Prostate gland (tissue), 2 donors: ENCODE data around the gene HOXA3. TPM values are rescaled to one million over a fixed set of nuclear protein-coding genes. Genes with fewer than 3 reads are reported as not detected.

Source experiments
- DNase-seq: peaks from one replicate; pipeline ENCODE4 v3.0.0-alpha.2; 2019; ENCODE audit warnings: low spot score
- H3K27ac ChIP-seq, 2 donors: fragments of 200-600 bp; sonication (generic); 2 replicates each; pipeline ENCODE4 v1.5.1; 2017 to 2019
- H3K27me3 ChIP-seq: fragments of 200-600 bp; sonication (generic); replicated peaks from 2 replicates; pipeline ENCODE4 v1.5.1; 2019; ENCODE audit not compliant: insufficient read depth
- H3K36me3 ChIP-seq, 2 donors: fragments of 200-600 bp; sonication (generic); 1 replicate in 1 of 2; 2 replicates in 1 of 2; pipeline versions ENCODE4 v1.5.1 to v1.8.1; 2017 to 2019
- H3K4me1 ChIP-seq: fragments of 200-600 bp; sonication (generic); replicated peaks from 2 replicates; pipeline ENCODE4 v1.5.1; 2019
- H3K4me3 ChIP-seq, 2 donors: fragments of 200-600 bp; sonication (generic); 2 replicates each; pipeline ENCODE4 v1.5.1; 2017 to 2019
- H3K9me3 ChIP-seq: fragments of 200-600 bp; sonication (generic); 2 replicates; pipeline ENCODE4 v1.5.1; 2017
- POLR2A ChIP-seq: fragments of 450-650 bp; IDR thresholded peaks from one replicate; pipeline ENCODE4 v1.6.1; 2016; ENCODE audit warnings: antibody characterized with exemption, mild to moderate bottlenecking
- POLR2AphosphoS5 ChIP-seq: sonication (generic); formaldehyde crosslinking; IDR thresholded peaks from one replicate; pipeline ENCODE4 v1.6.1; 2017; ENCODE audit warnings: antibody characterized with exemption
- WGBS: methylation state at CpG from one replicate; pipeline ENCODE4 v1.1.5; 2018; 5-methylcytosine and 5-hydroxymethylcytosine counted together
- intact Hi-C: fragments of 100-400 bp; cut with DNase I; formaldehyde crosslinking; loops from one replicate; pipeline ENCODE4 v1.14.2; 2022
- total RNA-seq, 2 donors: library from RNA; depleted of rRNA; stranded (reverse); fragments of >200 nt; gene quantifications; one replicate each; pipeline ENCODE4 v1.1.0, GENCODE V29; 2016
- TF ChIP-seq, protein P1 (sequence below), 4 experiments: fragments of 200-600 bp in 2 of 4; fragments of 450-650 bp in 2 of 4; sonication (generic) in 2 of 4; IDR thresholded peaks; 1 replicate in 3 of 4; 2 replicates in 1 of 4; pipeline ENCODE4 v1.5.1; 2016 to 2019; ENCODE audit warnings: antibody characterized with exemption in 4 of 4, mild to moderate bottlenecking in 2 of 4, moderate library complexity in 2 of 4

HOXA3 gene
- total RNA-seq, 2 donors from 2014 or later = 2.8 to 3.1 TPM

DNA sequence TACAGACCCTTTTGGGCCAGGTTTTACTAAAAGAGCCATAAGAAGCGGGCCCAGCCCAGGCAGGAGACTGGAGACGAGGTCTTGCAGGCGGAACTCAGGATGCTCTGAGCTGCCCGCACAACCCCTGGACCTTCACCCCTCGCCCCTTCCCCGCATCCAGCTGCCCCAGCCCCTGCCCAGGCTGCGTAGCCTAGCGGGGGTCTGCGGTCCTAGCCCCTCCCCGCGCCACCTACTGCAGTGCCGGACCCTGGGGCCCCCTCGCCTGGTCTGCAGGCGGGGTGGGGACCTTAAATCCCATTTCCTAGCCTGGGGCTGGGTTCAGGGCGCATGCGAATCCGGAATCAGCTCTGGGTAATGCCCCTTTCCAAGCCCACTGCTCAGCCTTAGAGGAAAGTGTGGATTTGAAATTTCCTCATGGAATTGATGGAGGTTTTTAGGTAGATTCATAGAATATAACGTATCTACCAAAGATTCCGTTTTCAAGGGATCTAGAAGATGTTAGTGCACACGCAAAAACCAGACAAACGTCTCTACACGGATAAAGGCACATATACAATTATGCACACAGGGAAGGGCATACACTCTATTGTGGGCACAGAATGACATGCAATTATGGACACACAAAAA lies 546 bp upstream of the HOXA3 start:
- TF ChIP-seq POLR2AphosphoS5 = no peak
- Histone ChIP-seq H3K4me1 (peaks cover 7% of the 10 kb centered on the region), H3K27me3 (no peaks in the 10 kb centered on the region), H3K9me3 (no peaks in the 10 kb centered on the region), H3K27ac (peak overlapping the region; percentile 85 to 87), H3K4me3 (peak overlapping the region; percentile 39 to 44), H3K36me3 (no peaks in the 10 kb centered on the region)
- WGBS = 69% methylated on average over 22 of the region's 22 CpGs
- DNase-seq = no peak
- intact Hi-C loops = loop anchor here (5.0 to 10.0 kb wide), 3 partner anchors 951 to 1288 kb away; partner anchors contain the start of genes CBX3 and HNRNPA2B1

DNA sequence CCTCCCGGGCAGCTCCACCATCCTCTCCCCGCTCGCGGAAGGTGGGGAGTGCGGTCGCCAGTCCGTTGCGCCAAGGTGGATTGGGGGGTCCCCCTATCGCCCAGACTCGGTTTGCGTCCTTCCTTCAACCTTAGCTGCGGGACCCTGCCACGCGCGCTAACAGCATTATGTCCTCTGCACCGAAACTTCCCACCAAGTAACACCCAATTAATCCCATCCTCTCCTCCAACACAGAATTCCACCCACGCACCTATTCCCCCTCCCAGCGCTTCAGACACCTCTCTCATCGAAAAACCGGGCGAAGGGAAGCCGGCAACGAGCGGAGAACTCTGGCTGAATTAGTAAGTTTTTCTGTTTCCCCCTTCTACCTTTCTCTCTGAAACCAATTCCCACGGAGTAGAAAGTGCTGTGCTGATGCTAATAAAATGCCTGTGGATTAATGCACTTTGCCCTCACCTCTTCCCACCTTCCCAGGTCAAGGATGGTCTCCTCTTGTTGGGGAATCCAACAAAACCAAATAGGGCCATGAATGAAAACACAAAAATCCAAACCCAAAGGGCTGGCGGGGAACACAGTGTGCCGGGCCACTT lies 947 bp downstream of the HOXA3 start:
- no peak for DNase-seq
- WGBS = 8% methylated on average over 27 of the region's 27 CpGs
- Histone ChIP-seq H3K4me1 (peaks cover 7% of the 10 kb centered on the region), H3K4me3 (peak overlapping the region; percentile 39 to 44), H3K36me3 (no peaks in the 10 kb centered on the region), H3K9me3 (no peaks in the 10 kb centered on the region), H3K27ac (peak overlapping the region; percentile 85 to 87), H3K27me3 (no peaks in the 10 kb centered on the region)
- intact Hi-C loops = loop anchor here (5.0 to 10.0 kb wide), 3 partner anchors 949 to 1287 kb away; partner anchors contain the start of genes CBX3 and HNRNPA2B1
- no peak for TF ChIP-seq POLR2AphosphoS5
- no peak for TF ChIP-seq POLR2A
- TF ChIP-seq, protein P1, sequence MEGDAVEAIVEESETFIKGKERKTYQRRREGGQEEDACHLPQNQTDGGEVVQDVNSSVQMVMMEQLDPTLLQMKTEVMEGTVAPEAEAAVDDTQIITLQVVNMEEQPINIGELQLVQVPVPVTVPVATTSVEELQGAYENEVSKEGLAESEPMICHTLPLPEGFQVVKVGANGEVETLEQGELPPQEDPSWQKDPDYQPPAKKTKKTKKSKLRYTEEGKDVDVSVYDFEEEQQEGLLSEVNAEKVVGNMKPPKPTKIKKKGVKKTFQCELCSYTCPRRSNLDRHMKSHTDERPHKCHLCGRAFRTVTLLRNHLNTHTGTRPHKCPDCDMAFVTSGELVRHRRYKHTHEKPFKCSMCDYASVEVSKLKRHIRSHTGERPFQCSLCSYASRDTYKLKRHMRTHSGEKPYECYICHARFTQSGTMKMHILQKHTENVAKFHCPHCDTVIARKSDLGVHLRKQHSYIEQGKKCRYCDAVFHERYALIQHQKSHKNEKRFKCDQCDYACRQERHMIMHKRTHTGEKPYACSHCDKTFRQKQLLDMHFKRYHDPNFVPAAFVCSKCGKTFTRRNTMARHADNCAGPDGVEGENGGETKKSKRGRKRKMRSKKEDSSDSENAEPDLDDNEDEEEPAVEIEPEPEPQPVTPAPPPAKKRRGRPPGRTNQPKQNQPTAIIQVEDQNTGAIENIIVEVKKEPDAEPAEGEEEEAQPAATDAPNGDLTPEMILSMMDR (IDR thresholded peaks at IDR 0.05) = no peak

DNA sequence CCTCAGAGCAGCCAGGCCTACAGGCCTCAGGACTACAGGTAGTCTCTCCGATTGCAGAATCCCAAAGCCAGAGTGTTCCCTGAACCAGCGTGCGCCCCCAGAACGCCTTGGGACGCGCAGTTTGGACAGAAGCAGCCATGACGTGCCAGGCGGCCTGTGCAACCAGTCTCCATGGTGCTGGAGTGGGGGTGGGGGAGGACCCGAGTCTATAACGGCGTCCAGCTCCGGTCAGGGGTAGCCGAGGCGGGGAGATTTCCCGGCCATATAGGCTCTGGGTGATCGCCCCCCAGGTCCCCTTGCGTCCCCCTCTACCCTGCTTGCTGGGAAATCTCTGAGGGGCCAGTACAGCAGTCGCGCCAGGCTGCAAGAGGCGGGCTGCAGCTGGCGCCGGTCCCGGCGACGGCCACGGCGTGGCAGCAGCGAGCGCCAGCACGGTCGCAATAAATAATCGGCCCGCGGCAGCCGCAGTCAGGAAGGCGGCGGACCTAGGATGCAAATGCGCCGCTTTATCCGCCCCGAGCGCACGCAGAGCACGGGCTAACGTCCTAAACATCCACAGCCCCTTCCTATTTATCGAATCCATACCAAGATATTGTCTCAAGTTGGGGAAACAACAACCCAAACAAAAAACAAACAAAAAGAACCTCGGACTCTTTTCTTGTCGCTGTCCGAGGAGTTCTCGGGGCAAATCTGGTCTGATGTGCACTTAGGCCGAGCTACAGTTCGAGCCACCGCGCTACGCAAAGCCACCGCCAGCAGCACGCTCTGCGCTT lies 1.6 kb downstream of the HOXA3 start:
- Histone ChIP-seq H3K9me3 (no peaks in the 10 kb centered on the region), H3K4me3 (peak overlapping the region; percentile 39 to 44), H3K27me3 (no peaks in the 10 kb centered on the region), H3K27ac (peak overlapping the region; percentile 85 to 87), H3K36me3 (no peaks in the 10 kb centered on the region), H3K4me1 (peaks cover 7% of the 10 kb centered on the region)
- TF ChIP-seq POLR2AphosphoS5 (peak; percentile 63), POLR2A (peak; percentile 72)
- TF ChIP-seq, protein P1 (IDR thresholded peaks at IDR 0.05) = peak; percentile 70 to 91 (median 83)
- intact Hi-C loops = loop anchor here (5.0 to 10.0 kb wide), 3 partner anchors 948 to 1286 kb away; partner anchors contain the start of genes CBX3 and HNRNPA2B1
- 1% methylated on average over 48 of the region's 58 CpGs for WGBS
- peak; percentile 77 for DNase-seq

DNA sequence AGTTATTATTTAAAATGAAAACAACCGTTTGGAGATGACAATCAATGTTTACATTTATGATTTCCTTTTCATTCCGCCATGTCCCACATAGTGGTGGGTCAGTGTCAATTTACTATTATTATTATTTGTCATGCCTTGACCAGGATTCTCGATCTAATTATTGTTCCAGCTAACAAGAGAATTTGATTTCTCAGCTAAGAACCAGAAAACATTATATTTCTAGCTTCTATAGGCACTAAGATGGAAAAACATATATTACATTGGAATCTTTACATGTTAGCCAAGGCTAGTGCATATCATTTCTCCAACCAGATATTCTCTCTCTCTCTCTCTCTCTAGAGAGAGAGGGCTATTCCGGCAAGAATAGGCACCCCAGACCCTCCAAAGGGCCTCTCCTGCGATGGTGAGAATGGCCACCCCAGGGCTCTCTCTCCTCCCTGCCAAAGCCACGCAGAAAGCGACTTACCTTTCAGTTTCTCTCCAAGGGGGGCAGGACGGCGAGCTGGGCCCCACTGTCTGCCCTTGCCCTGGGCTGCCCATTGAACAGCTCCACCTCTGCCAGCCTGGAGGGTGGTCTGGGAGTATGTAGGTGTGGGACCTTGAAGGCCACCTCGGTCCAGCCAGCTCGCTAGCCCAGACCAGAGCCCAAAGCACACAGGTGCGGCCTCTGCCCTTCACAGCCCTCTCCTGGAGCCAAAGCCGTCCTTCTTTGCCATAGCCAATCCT lies 2.4 kb downstream of the HOXA3 start:
- Histone ChIP-seq H3K4me1 (peaks cover 4% of the 10 kb centered on the region), H3K27me3 (no peaks in the 10 kb centered on the region), H3K27ac (peak overlapping the region; percentile 85 to 87), H3K36me3 (no peaks in the 10 kb centered on the region), H3K9me3 (no peaks in the 10 kb centered on the region), H3K4me3 (peak overlapping the region; percentile 39 to 44)
- TF ChIP-seq, protein P1 (IDR thresholded peaks at IDR 0.05) = no peak
- no peak for TF ChIP-seq POLR2AphosphoS5
- no peak for TF ChIP-seq POLR2A
- WGBS = 49% methylated on average over 13 of the region's 13 CpGs
- DNase-seq = peak; percentile 23
- intact Hi-C loops = loop anchor here (5.0 to 10.0 kb wide), 3 partner anchors 948 to 1285 kb away; partner anchors contain the start of genes CBX3 and HNRNPA2B1
